ENCODE results near the gene ZNF3. TPM values are rescaled to one million over a fixed set of nuclear protein-coding genes. Genes with fewer than 3 reads are reported as not detected.
A peak's percentile ranks its signal among the peaks of the same experiment; 100 is the strongest.
"Not testable (repeated sequence)": the region's sequence is repeated elsewhere in the genome, so short reads cannot be mapped to it uniquely, and the experiment has no call there.

The ZNF3 gene
- 23.0 TPM for total RNA-seq
- long read RNA-seq, transcript ZNF3-202 (6 exons, 2,799 nt), result major isoform, 19 of 35 reads
- long read RNA-seq, partial matches to known transcripts, result 1 of 35 reads
- long read RNA-seq, other reads (novel, unspliced or antisense), result 11 of 35 reads

GRCh38 chr7:100081535-100082102 lies at the start of gene ZNF3:
ZNF3 (minus strand) TSS chr7:100081723; CDS start chr7:100077357, 4,366 bp downstream.
- H3K4me3 ChIP-seq, result peak within 1 kb of the TSS; percentile 96
- no peaks in the 10 kb centered on the region for H3K27me3 ChIP-seq (ENCODE audit: low read depth)
- H3K4me1 ChIP-seq, result peaks cover 35% of the 10 kb centered on the region
- intact Hi-C loops (cut with DNase I), result no loop called here
- H3K36me3 ChIP-seq, result peaks cover 30% of the 10 kb centered on the region
- DNase-seq (peak; percentile 98), ATAC-seq (peak; percentile 97 to 98)
- H3K9me3 ChIP-seq, result no peaks in the 10 kb centered on the region
- peak; percentile 96 for TF ChIP-seq CTCF (IDR thresholded peaks at IDR 0.05)
- peak within 1 kb of the TSS; percentile 93 for H3K27ac ChIP-seq

- DNase-seq, result peak; percentile 82
- no peak overlapping the region for H3K4me3 ChIP-seq
- intact Hi-C loops (cut with DNase I), result no loop called here
- ATAC-seq, result no peak
- no peak overlapping the region for H3K27ac ChIP-seq
- no peaks in the 10 kb centered on the region for H3K27me3 ChIP-seq (ENCODE audit: low read depth)
- H3K9me3 ChIP-seq, result no peaks in the 10 kb centered on the region
- H3K36me3 ChIP-seq, result no peaks in the 10 kb centered on the region
- H3K4me1 ChIP-seq, result peaks cover 23% of the 10 kb centered on the region
- peak; percentile 87 for TF ChIP-seq CTCF (IDR thresholded peaks at IDR 0.05)
These were observed 49.3 kb upstream of the ZNF3 start for GRCh38 chr7:100130608-100131453.

- H3K27ac ChIP-seq; ATAC-seq; H3K9me3 ChIP-seq; H3K4me3 ChIP-seq; intact Hi-C loops (cut with DNase I); H3K36me3 ChIP-seq; DNase-seq; H3K27me3 ChIP-seq (ENCODE audit: low read depth): not testable (repeated sequence)
- peaks cover 29% of the 10 kb centered on the region for H3K4me1 ChIP-seq
These were observed 48.7 kb upstream of the ZNF3 start for GRCh38 chr7:100130220-100130607.

- H3K27me3 ChIP-seq (ENCODE audit: low read depth), result no peaks in the 10 kb centered on the region
- peaks cover 36% of the 10 kb centered on the region for H3K4me1 ChIP-seq
- no peak overlapping the region for H3K4me3 ChIP-seq
- DNase-seq (no peak), ATAC-seq (no peak)
- TF ChIP-seq CTCF (IDR thresholded peaks at IDR 0.05), result no peak
- intact Hi-C loops (cut with DNase I), result no loop called here
- H3K36me3 ChIP-seq, result no peaks in the 10 kb centered on the region
- H3K9me3 ChIP-seq, result no peaks in the 10 kb centered on the region
- no peak overlapping the region for H3K27ac ChIP-seq
These were observed 47.1 kb upstream of the ZNF3 start for GRCh38 chr7:100128637-100128963.

GRCh38 chr7:100127866-100128636 lies 46.5 kb upstream of the ZNF3 start:
- peak; percentile 4 to 5 for ATAC-seq

More at GRCh38 chr7:100127866-100128636, 46.5 kb upstream of the ZNF3 start:
- DNase-seq, result no peak
- intact Hi-C loops (cut with DNase I), result no loop called here
- H3K4me1 ChIP-seq, result peaks cover 36% of the 10 kb centered on the region
- peak overlapping the region; percentile 90 for H3K27ac ChIP-seq
- H3K9me3 ChIP-seq, result no peaks in the 10 kb centered on the region
- H3K36me3 ChIP-seq, result no peaks in the 10 kb centered on the region
- peak overlapping the region; percentile 81 for H3K4me3 ChIP-seq
- no peak for TF ChIP-seq CTCF (IDR thresholded peaks at IDR 0.05)
- no peaks in the 10 kb centered on the region for H3K27me3 ChIP-seq (ENCODE audit: low read depth)

Measured in lower lobe of right lung (tissue), 2 donors.